ENCODE results near the gene HMGCS2. TPM values are rescaled to one million over a fixed set of nuclear protein-coding genes. Genes with fewer than 3 reads are reported as not detected.

The HMGCS2 gene
- total RNA-seq, 1 experiment from 2014 or later, result 10.2 TPM

DNA sequence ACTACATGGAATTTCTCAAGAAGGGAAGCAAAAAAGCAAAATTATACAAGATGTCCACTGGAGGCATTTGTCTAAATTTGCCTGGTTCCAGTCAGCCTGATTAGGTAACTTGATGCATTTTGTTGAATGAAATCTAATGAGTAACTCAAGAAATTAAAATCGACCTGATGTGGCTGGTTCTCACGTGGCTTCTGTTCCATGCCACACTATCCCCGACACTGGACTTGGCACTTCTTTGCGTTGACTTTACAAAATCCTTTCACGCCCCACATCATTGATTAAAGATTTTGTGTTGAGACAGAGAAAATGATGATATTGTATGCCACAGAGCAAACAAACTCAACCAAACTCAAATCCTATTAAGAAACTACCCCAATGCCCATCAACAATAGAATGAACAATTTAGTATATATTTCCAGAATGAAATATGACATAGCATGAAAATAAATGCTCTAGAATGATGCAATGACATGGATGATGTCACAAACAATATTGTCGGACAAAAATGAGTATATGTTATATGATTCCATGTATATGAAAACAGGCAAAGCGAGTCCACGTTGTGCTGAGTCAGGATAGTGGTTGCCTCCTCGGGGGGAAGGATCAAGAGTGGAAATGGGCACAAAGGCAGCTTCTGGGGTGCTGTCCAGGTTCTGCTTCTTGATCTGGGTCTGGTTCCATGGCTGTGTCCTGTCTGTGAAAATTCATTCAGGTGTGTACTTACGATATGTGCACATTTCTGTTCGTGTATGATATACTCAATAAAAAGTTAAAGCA is 12.9 kb upstream of the HMGCS2 start:
- intact Hi-C loops (cut with micrococcal nuclease; ENCODE audit: unreplicated experiment), result no loop called here
- no TSS peak for BruUV-seq (replicated peaks)
- H3K4me1 Mint-ChIP-seq (ENCODE audit: low read depth, unreplicated experiment), result peaks cover 46% of the 10 kb centered on the region

DNA sequence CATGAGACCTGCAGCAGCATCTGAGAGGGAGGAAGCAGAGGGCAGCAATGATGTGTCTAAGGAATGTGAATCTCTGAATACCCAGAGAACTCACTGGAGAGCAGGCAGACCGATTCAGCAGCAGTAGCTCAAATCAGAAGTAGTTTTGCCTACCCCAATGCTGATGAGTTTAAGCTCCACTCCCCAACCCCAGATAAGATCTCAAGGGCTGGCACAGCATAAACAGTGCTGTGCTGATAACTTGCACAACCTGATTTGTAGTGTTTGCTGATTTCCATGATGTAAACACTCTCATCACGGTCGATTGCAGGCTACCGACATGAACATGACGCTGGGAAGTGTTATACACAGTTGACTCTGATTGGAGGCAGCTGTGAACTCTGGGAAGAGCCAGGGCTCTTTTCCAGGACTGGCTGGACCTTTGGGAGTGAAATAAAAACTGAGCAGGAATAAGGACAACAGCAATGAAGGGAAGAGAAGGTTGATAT is 11.2 kb upstream of the HMGCS2 start:
- Histone ChIP-seq H3K4me3 (ENCODE audit: low read depth, low read length) (no peak overlapping the region), H3K4me1 (peaks cover 56% of the 10 kb centered on the region), H3K9me3 (no peaks in the 10 kb centered on the region), H3K36me3 (ENCODE audit: control insufficient read depth, insufficient read depth, low read length) (no peaks in the 10 kb centered on the region), H3K27me3 (replicated peaks; ENCODE audit: control insufficient read depth, insufficient read depth, low read length) (no peaks in the 10 kb centered on the region)
- BruUV-seq (replicated peaks), result no TSS peak
- no peak for DNase-seq
- peak overlapping the region; percentile 80 for H3K27ac Mint-ChIP-seq (ENCODE audit: unreplicated experiment)
- H3K4me1 Mint-ChIP-seq (ENCODE audit: low read depth, unreplicated experiment), result peaks cover 48% of the 10 kb centered on the region
- H3K4me3 Mint-ChIP-seq (ENCODE audit: unreplicated experiment), result peak overlapping the region; percentile 61
- H3K27me3 Mint-ChIP-seq (ENCODE audit: insufficient read depth, unreplicated experiment), result no peaks in the 10 kb centered on the region
- CTCF ChIA-PET, result interaction anchor here (1.6 kb wide), 1 partner anchor 29 kb away, joined by 3 read pairs; no protein-coding TSS in a partner anchor
- TF ChIP-seq CTCF (IDR thresholded peaks at IDR 0.05; ENCODE audit: insufficient read depth in 1 of 2, low read depth in 1 of 2, low read length in 1 of 2, severe bottlenecking in 1 of 2, unreplicated experiment in 1 of 2), result no peak
- POLR2A ChIA-PET, result no interaction called here
- no peaks in the 10 kb centered on the region for H3K9me3 Mint-ChIP-seq (ENCODE audit: unreplicated experiment)
- intact Hi-C loops (cut with micrococcal nuclease; ENCODE audit: unreplicated experiment), result no loop called here
- H3K36me3 Mint-ChIP-seq (ENCODE audit: insufficient read depth, unreplicated experiment), result peaks cover 6% of the 10 kb centered on the region

More for the DNA sequence above, 12.9 kb upstream of the HMGCS2 start:
- ChIA-PET CTCF (no interaction called here), POLR2A (no interaction called here)
- Mint-ChIP-seq H3K27ac (ENCODE audit: unreplicated experiment) (peak overlapping the region; percentile 17), H3K4me3 (ENCODE audit: unreplicated experiment) (no peak overlapping the region), H3K27me3 (ENCODE audit: insufficient read depth, unreplicated experiment) (no peaks in the 10 kb centered on the region), H3K9me3 (ENCODE audit: unreplicated experiment) (no peaks in the 10 kb centered on the region), H3K36me3 (ENCODE audit: insufficient read depth, unreplicated experiment) (peaks cover 6% of the 10 kb centered on the region)
- no peaks in the 10 kb centered on the region for H3K27me3 ChIP-seq (replicated peaks; ENCODE audit: control insufficient read depth, insufficient read depth, low read length)
- no peak overlapping the region for H3K4me3 ChIP-seq (ENCODE audit: low read depth, low read length)
- no peaks in the 10 kb centered on the region for H3K36me3 ChIP-seq (ENCODE audit: control insufficient read depth, insufficient read depth, low read length)
- peaks cover 42% of the 10 kb centered on the region for H3K4me1 ChIP-seq
- DNase-seq, result no peak
- H3K9me3 ChIP-seq, result no peaks in the 10 kb centered on the region
- no peak for TF ChIP-seq CTCF (IDR thresholded peaks at IDR 0.05; ENCODE audit: insufficient read depth in 1 of 2, low read depth in 1 of 2, low read length in 1 of 2, severe bottlenecking in 1 of 2, unreplicated experiment in 1 of 2)

GRCh38 chr1:119778886-119779560 is 10.3 kb upstream of the HMGCS2 start:
- Mint-ChIP-seq H3K27ac (ENCODE audit: unreplicated experiment) (no peak overlapping the region), H3K4me3 (ENCODE audit: unreplicated experiment) (no peak overlapping the region), H3K4me1 (ENCODE audit: low read depth, unreplicated experiment) (peaks cover 45% of the 10 kb centered on the region), H3K27me3 (ENCODE audit: insufficient read depth, unreplicated experiment) (no peaks in the 10 kb centered on the region), H3K36me3 (ENCODE audit: insufficient read depth, unreplicated experiment) (peaks cover 6% of the 10 kb centered on the region), H3K9me3 (ENCODE audit: unreplicated experiment) (no peaks in the 10 kb centered on the region)
- no TSS peak for BruUV-seq (replicated peaks)
- Histone ChIP-seq H3K4me3 (ENCODE audit: low read depth, low read length) (no peak overlapping the region), H3K27me3 (replicated peaks; ENCODE audit: control insufficient read depth, insufficient read depth, low read length) (no peaks in the 10 kb centered on the region), H3K4me1 (peaks cover 59% of the 10 kb centered on the region), H3K9me3 (no peaks in the 10 kb centered on the region), H3K36me3 (ENCODE audit: control insufficient read depth, insufficient read depth, low read length) (no peaks in the 10 kb centered on the region)
- intact Hi-C loops (cut with micrococcal nuclease; ENCODE audit: unreplicated experiment), result no loop called here
- no peak for TF ChIP-seq CTCF (IDR thresholded peaks at IDR 0.05; ENCODE audit: insufficient read depth in 1 of 2, low read depth in 1 of 2, low read length in 1 of 2, severe bottlenecking in 1 of 2, unreplicated experiment in 1 of 2)
- CTCF ChIA-PET, result interaction anchor here (1.6 kb wide), 1 partner anchor 30 kb away, joined by 3 read pairs; no protein-coding TSS in a partner anchor
- POLR2A ChIA-PET, result no interaction called here
- no peak for DNase-seq

Data from Caco-2 (cell line).